GM12878 (cell line): ENCODE measurements around the gene WDR93. TPM values are rescaled to one million over a fixed set of nuclear protein-coding genes. Genes with fewer than 3 reads are reported as not detected.

Experiments
- ATAC-seq: fragments of 200-7000 bp; cut with Tn5 transposase; 3 replicates; pipeline ENCODE4 v1.9.1; 2020; ENCODE audit warnings: mild to moderate bottlenecking, moderate library complexity
- BruUV-seq: library from RNA; stranded (reverse); fragments of 400-500 nt; replicated peaks from 2 replicates; lab custom pipeline; 2021; lab: Mats Ljungman, UMichigan
- CTCF ChIA-PET: fragments of 300-600 bp; sonication (Branson Sonifier 250); formaldehyde crosslinking; extraction: SDS; loops from one replicate; lab custom pipeline; 2021; ENCODE audit warnings: inconsistent platforms; lab: Yijun Ruan, JAX
- POLR2A ChIA-PET: fragments of 350-600 bp; formaldehyde crosslinking; extraction: SDS; loops from one replicate; lab custom pipeline; 2021; ENCODE audit warnings: inconsistent platforms; lab: Charles Lee
- RAD21 ChIA-PET: fragments of 300-600 bp; sonication (Branson Sonifier 250); formaldehyde crosslinking; loops from one replicate; lab custom pipeline; 2023; ENCODE audit warnings: antibody characterized with exemption; ENCODE audit not compliant: unreplicated experiment; lab: Charles Lee
- SMC1A ChIA-PET: fragments of 300-600 bp; sonication (Branson Sonifier 250); formaldehyde crosslinking; loops from one replicate; lab custom pipeline; 2023; ENCODE audit not compliant: unreplicated experiment, uncharacterized antibody; lab: Charles Lee
- DNase-seq: peaks from one replicate; pipeline ENCODE4 v3.0.0-alpha.2; 2011; ENCODE audit warnings: low read depth, low spot score
- FAIRE-seq: peaks from 3 replicates; lab custom pipeline; 2011; peaks lifted over from hg19 to GRCh38; lab: Jason Lieb, UNC
- H2AFZ ChIP-seq: 2 replicates; pipeline ENCODE4 v1.6.0; 2011; ENCODE audit warnings: low read depth, low read length, control low read depth; ENCODE audit not compliant: control insufficient read depth
- H3K27ac ChIP-seq: 2 replicates; pipeline ENCODE4 v1.5.1; 2011; ENCODE audit warnings: control low read depth; ENCODE audit not compliant: control insufficient read depth, insufficient read depth
- H3K27me3 ChIP-seq, 2 experiments: replicated peaks in 1 of 2; 2 replicates each; pipeline versions ENCODE4 v1.6.0 to v1.6.1; 2011; ENCODE audit warnings: low read length in 1 of 2; ENCODE audit not compliant: control insufficient read depth in 2 of 2, insufficient read depth in 2 of 2
- H3K36me3 ChIP-seq, 2 experiments: 2 replicates each; pipeline ENCODE4 v1.5.1; 2011; ENCODE audit warnings: low read length in 1 of 2; ENCODE audit not compliant: control insufficient read depth in 2 of 2, insufficient read depth in 2 of 2
- H3K4me1 ChIP-seq: 2 replicates; pipeline ENCODE4 v1.6.1; 2011; ENCODE audit warnings: mild to moderate bottlenecking, low read length, moderate library complexity, mixed read lengths; ENCODE audit not compliant: control insufficient read depth, insufficient read depth
- H3K4me2 ChIP-seq: 2 replicates; pipeline ENCODE4 v1.6.0; 2011; ENCODE audit warnings: control low read depth; ENCODE audit not compliant: control insufficient read depth, insufficient read depth
- H3K4me3 ChIP-seq: fragments of 200-600 bp; sonication (generic); 2 replicates; pipeline ENCODE4 v1.5.1; 2016
- H3K79me2 ChIP-seq: 2 replicates; pipeline ENCODE4 v1.6.0; 2011; ENCODE audit warnings: low read length; ENCODE audit not compliant: control insufficient read depth, insufficient read depth
- H3K9ac ChIP-seq: 2 replicates; pipeline ENCODE4 v1.8.0; 2011; ENCODE audit warnings: low read length, control low read depth, mixed read lengths; ENCODE audit not compliant: control insufficient read depth, insufficient read depth
- H3K9me3 ChIP-seq: replicated peaks from 3 replicates; pipeline ENCODE4 v1.5.1; 2011; ENCODE audit warnings: mild to moderate bottlenecking, low read length; ENCODE audit not compliant: control insufficient read depth, insufficient read depth
- H4K20me1 ChIP-seq: 2 replicates; pipeline ENCODE4 v1.6.0; 2011; ENCODE audit not compliant: control insufficient read depth, insufficient read depth
- ATF3 ChIP-seq: IDR thresholded peaks from 2 replicates; pipeline ENCODE4 v1.6.1; 2011; ENCODE audit warnings: low read depth, mild to moderate bottlenecking, low read length, moderate library complexity, borderline replicate concordance; ENCODE audit errors: extremely low read depth
- E2F4 ChIP-seq: IDR thresholded peaks from 2 replicates; pipeline ENCODE4 v1.6.1; 2012; ENCODE audit warnings: low read depth, low read length, improper control_type of control experiment
- ESRRA ChIP-seq: IDR thresholded peaks from 2 replicates; pipeline ENCODE4 v1.6.1; 2012; ENCODE audit warnings: mild to moderate bottlenecking, low read length, improper control_type of control experiment
- HDAC6 ChIP-seq: fragments of 200-600 bp; sonication (generic); IDR thresholded peaks from one replicate; pipeline ENCODE4 v1.8.0; 2017; ENCODE audit warnings: antibody characterized with exemption; ENCODE audit not compliant: unreplicated experiment
- KDM1A ChIP-seq: fragments of 200-600 bp; sonication (generic); IDR thresholded peaks from 2 replicates; pipeline ENCODE4 v1.6.1; 2016; ENCODE audit warnings: borderline replicate concordance
- KLF5 ChIP-seq: fragments of 450-650 bp; IDR thresholded peaks from 2 replicates; pipeline ENCODE4 v1.6.1; 2014; ENCODE audit warnings: mild to moderate bottlenecking; ENCODE audit not compliant: partially characterized antibody
- MTA3 ChIP-seq: IDR thresholded peaks from 2 replicates; pipeline ENCODE4 v1.6.1; 2012; ENCODE audit warnings: low read length, inconsistent platforms, borderline replicate concordance
- MYC ChIP-seq: IDR thresholded peaks from 2 replicates; pipeline ENCODE4 v1.6.1; 2011; ENCODE audit warnings: mild to moderate bottlenecking, low read length, moderate library complexity, inconsistent platforms; ENCODE audit not compliant: insufficient read depth, insufficient replicate concordance, insufficient read length, severe bottlenecking
- NFXL1 ChIP-seq: fragments of 450-650 bp; IDR thresholded peaks from 2 replicates; pipeline ENCODE4 v1.6.1; 2017; ENCODE audit warnings: antibody characterized with exemption, mild to moderate bottlenecking, borderline replicate concordance
- NFYA ChIP-seq: IDR thresholded peaks from 2 replicates; pipeline ENCODE4 v1.6.1; 2011; ENCODE audit warnings: low read depth, mild to moderate bottlenecking, low read length, improper control_type of control experiment, borderline replicate concordance
- POLR2AphosphoS2 ChIP-seq: IDR thresholded peaks from 2 replicates; pipeline ENCODE4 v1.6.1; 2011; ENCODE audit warnings: low read depth, mild to moderate bottlenecking, low read length, improper control_type of control experiment, moderate library complexity
- POLR2AphosphoS5 ChIP-seq: IDR thresholded peaks from 2 replicates; pipeline ENCODE4 v1.6.1; 2011; ENCODE audit warnings: mild to moderate bottlenecking, low read length, inconsistent platforms
- POU2F2 ChIP-seq: IDR thresholded peaks from 3 replicates; pipeline ENCODE4 v1.6.1; 2011; ENCODE audit warnings: low read depth, mild to moderate bottlenecking, low read length, borderline replicate concordance
- RELB ChIP-seq: fragments of 450-650 bp; IDR thresholded peaks from 2 replicates; pipeline ENCODE4 v1.6.1; 2017; ENCODE audit warnings: low read depth, mild to moderate bottlenecking, moderate library complexity
- SPI1 ChIP-seq: IDR thresholded peaks from 2 replicates; pipeline ENCODE4 v1.6.1; 2011; ENCODE audit warnings: low read depth, mild to moderate bottlenecking, low read length, moderate library complexity, borderline replicate concordance; ENCODE audit not compliant: insufficient read depth
- SUPT20H ChIP-seq: IDR thresholded peaks from 2 replicates; pipeline ENCODE4 v1.6.1; 2011; ENCODE audit warnings: low read depth, mild to moderate bottlenecking, low read length, moderate library complexity, borderline replicate concordance; ENCODE audit not compliant: control insufficient read depth
- SUZ12 ChIP-seq: fragments of 200-600 bp; sonication (generic); IDR thresholded peaks from one replicate; pipeline ENCODE4 v1.6.1; 2018; ENCODE audit warnings: antibody characterized with exemption, mild to moderate bottlenecking; ENCODE audit not compliant: unreplicated experiment
- TCF12 ChIP-seq: IDR thresholded peaks from 2 replicates; pipeline ENCODE4 v1.6.1; 2011; ENCODE audit warnings: low read depth, mild to moderate bottlenecking, low read length
- YBX1 ChIP-seq: fragments of 450-650 bp; IDR thresholded peaks from 2 replicates; pipeline ENCODE4 v1.6.1; 2016; ENCODE audit warnings: antibody characterized with exemption
- ZNF207 ChIP-seq: fragments of 450-650 bp; IDR thresholded peaks from 2 replicates; pipeline ENCODE4 v1.6.1; 2014; ENCODE audit warnings: antibody characterized with exemption, mild to moderate bottlenecking, borderline replicate concordance
- ZNF622 ChIP-seq: fragments of 450-650 bp; IDR thresholded peaks from 2 replicates; pipeline ENCODE4 v1.6.1; 2017; ENCODE audit warnings: mild to moderate bottlenecking, inconsistent platforms
- WGBS: methylation state at CpG from one replicate; pipeline ENCODE4 v1.1.6; 2016; ENCODE audit warnings: low lambda C conversion rate; ENCODE audit not compliant: insufficient replicate concordance, insufficient coverage; ENCODE audit errors: missing lambda C conversion rate; 5-methylcytosine and 5-hydroxymethylcytosine counted together
- in situ Hi-C: fragments of 300-500 bp; cut with MboI; formaldehyde crosslinking; loops from 9 replicates; pipeline ENCODE4 v1.14.3; 2018; ENCODE audit warnings: mixed read lengths
- intact Hi-C: fragments of 100-400 bp; cut with micrococcal nuclease; formaldehyde crosslinking; loops from one replicate; pipeline ENCODE4 v1.14.2; 2022; ENCODE audit not compliant: unreplicated experiment
- polyA plus RNA-seq, 11 experiments: library from polyadenylated mRNA; depleted of rRNA in 4 of 11; unstranded in 6 of 11; stranded (reverse) in 5 of 11; fragments of >200 nt; fragmentation: Nextera tagmentation in 4 of 11; fragmentation: Illumina TruSeq in 1 of 11; extraction: Ambion mirVana in 4 of 11; extraction: Trizol in 1 of 11; gene quantifications; 1 replicate in 1 of 11; 2 replicates in 10 of 11; pipeline versions ENCODE4 v1.2.1 to v1.2.3, GENCODE V29; 2011 to 2016; ENCODE audit warnings: inconsistent platforms in 2 of 11, missing spikeins in 2 of 11, low read depth in 1 of 11
- total RNA-seq, 4 experiments: library from RNA; depleted of rRNA in 3 of 4; stranded (reverse); fragments of >200 nt in 3 of 4; fragmentation: Illumina TruSeq in 1 of 4; extraction: Trizol in 1 of 4; gene quantifications; 2 replicates each; pipeline versions ENCODE4 v1.2.1 to v1.2.3, GENCODE V29; 2013 to 2021

The WDR93 gene
- total and polyA plus RNA-seq, 10 of the 15 experiments (the other 5 are each of a cell fraction or from before 2014, with no cell fraction given) = not detected

DNA sequence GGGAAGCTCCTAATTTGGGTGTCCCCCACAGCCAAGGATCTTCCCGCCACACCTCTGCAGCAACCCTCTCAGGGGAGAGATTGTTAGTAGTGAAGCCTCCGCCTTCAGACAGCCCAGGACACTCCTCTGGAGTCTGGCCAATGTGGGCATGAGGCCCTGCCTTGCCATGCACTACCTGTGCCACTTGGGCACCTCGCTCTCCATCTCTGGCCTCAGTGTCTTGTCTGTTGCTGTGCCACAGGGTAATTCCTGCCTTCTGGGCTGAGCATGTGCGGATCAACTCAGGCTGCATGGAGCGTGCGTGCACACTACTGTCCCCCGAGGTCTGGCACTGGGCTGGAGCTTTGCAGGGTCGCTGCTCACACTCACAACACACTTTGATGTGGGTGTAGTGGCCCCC is 68.4 kb downstream of the WDR93 start (continued):
- TF ChIP-seq MYC (no peak), HDAC6 (no peak), SPI1 (no peak)

GRCh38 chr15:89759835-89760234 is 69.2 kb downstream of the WDR93 start:
- no peak overlapping the region for H3K4me3 ChIP-seq
- no peaks in the 10 kb centered on the region for H3K36me3 ChIP-seq
- intact Hi-C loops (loop anchor here (1.0 to 10.0 kb wide), 4 partner anchors 65 to 325 kb away; no protein-coding TSS in a partner anchor), in situ Hi-C loops (loop anchor here (5.0 to 10.0 kb wide), 2 partner anchors 117 to 335 kb away; no protein-coding TSS in a partner anchor)
- 89% methylated on average over 3 of the region's 3 CpGs for WGBS
- H3K9ac ChIP-seq = no peak overlapping the region
- no peaks in the 10 kb centered on the region for H3K9me3 ChIP-seq
- no peak overlapping the region for H3K27ac ChIP-seq
- H3K27me3 ChIP-seq = no peaks in the 10 kb centered on the region
- ATAC-seq (no peak), FAIRE-seq (no peak), DNase-seq (no peak)
- H2AFZ ChIP-seq = no peak overlapping the region
- CTCF ChIA-PET = interaction anchor here (0.6 to 11.4 kb wide), 23 partner anchors 8 to 1768 kb away, joined by 3 to 380 read pairs (median 8); partner anchors contain the start of genes MESP1 and MESP2
- SMC1A ChIA-PET = interaction anchor here (1.1 to 7.9 kb wide), 5 partner anchors 48 to 131 kb away, joined by 3 to 132 read pairs (median 6); no protein-coding TSS in a partner anchor
- BruUV-seq = no TSS peak
- RAD21 ChIA-PET = interaction anchor here (0.5 to 7.9 kb wide), 8 partner anchors 29 to 327 kb away, joined by 3 to 179 read pairs (median 3); no protein-coding TSS in a partner anchor
- peaks cover 11% of the 10 kb centered on the region for H3K4me1 ChIP-seq
- H3K79me2 ChIP-seq = no peaks in the 10 kb centered on the region
- H4K20me1 ChIP-seq = no peaks in the 10 kb centered on the region
- no peak overlapping the region for H3K4me2 ChIP-seq
- POLR2A ChIA-PET = interaction anchor here (1.5 kb wide), 1 partner anchor 9 kb away, joined by 6 read pairs; the partner anchor contains the start of gene MESP1
- TF ChIP-seq ZNF207 (no peak), ESRRA (no peak), POLR2AphosphoS5 (no peak), RELB (no peak), MTA3 (no peak), ATF3 (no peak), TCF12 (no peak), KDM1A (no peak), YBX1 (no peak), NFYA (no peak), NFXL1 (no peak), SUZ12 (no peak), POU2F2 (no peak), SUPT20H (no peak), KLF5 (no peak), E2F4 (no peak), POLR2AphosphoS2 (no peak), ZNF622 (no peak)
